Measurements from ENCODE around the gene TRIM28.
"Not testable (repeated sequence)": the region's sequence is repeated elsewhere in the genome, so short reads cannot be mapped to it uniquely, and the experiment has no call there.

TRIM28 gene

DNA sequence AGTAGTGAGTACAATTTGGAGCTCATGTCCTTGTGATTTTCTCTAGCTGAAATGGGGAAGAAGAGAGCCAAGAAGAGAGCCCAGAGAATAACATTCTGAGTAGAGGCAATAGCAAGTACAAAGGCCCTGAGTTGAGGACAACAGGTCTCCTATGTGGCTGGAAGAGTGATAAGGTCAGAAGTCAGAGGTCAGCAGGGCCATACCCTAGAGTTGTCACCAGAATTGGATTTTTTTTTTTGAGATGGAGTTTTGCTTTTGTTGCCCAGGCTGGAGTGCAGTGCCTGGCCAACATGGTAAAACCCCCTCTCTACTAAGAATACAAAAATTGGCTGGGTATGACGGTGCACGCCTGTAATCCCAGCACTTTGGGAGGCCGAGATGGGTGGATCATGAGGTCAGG, 8.0 kb upstream of the TRIM28 start:
- no peak for DNase-seq
- TF ChIP-seq GATA1 (IDR thresholded peaks at IDR 0.05; ENCODE audit: low read depth, low read length): no peak
- TF ChIP-seq POLR2A (IDR thresholded peaks at IDR 0.05; ENCODE audit: low read length): no peak

DNA sequence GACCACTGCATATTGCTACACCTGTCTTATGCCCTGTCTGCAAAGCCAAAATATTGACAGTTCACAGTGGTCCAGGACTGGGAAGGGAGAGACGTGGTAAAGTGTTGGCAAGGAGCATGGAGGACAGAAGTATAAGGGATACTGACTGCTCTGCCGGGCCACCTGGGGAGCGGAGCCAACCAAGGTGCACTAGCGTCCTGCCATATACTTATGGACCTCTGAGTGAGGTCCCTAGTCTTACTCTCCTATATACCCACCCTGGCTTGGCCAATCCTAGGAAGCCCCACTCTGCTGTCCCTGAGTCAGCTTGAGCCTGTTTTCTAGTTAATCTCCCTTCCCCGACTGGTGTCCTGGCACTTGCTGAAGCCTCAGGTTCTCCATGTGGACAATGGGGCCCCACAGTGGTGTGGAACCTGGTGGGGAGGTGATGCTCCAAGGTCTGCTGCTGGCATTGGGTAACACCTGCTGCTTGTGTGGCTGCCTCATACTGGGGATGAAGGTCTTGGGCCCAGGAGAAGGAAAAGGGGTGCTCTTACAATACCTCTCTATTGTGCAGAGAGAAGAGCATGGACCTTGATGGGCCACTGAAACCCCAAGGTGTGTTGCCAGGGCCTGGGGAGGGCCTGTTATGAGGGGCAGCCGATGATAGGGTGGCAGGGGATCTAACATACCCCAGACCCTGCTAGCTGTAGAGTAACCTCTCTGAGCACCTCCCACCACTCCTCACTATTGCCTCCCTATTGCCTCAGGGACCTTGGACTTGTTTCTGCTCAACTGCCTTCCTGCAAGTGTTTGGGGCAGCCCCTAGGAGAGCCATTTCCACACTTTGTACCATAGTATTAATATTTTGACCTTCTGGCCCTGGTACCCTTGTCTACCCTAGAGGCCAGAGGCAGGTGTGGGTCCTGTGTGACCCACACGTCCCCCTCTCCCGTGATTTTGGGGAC, 6.7 kb upstream of the TRIM28 start:
- no peak for TF ChIP-seq GATA1 (IDR thresholded peaks at IDR 0.05; ENCODE audit: low read depth, low read length)
- no peak for TF ChIP-seq POLR2A (IDR thresholded peaks at IDR 0.05; ENCODE audit: low read length)
- DNase-seq: no peak

DNA sequence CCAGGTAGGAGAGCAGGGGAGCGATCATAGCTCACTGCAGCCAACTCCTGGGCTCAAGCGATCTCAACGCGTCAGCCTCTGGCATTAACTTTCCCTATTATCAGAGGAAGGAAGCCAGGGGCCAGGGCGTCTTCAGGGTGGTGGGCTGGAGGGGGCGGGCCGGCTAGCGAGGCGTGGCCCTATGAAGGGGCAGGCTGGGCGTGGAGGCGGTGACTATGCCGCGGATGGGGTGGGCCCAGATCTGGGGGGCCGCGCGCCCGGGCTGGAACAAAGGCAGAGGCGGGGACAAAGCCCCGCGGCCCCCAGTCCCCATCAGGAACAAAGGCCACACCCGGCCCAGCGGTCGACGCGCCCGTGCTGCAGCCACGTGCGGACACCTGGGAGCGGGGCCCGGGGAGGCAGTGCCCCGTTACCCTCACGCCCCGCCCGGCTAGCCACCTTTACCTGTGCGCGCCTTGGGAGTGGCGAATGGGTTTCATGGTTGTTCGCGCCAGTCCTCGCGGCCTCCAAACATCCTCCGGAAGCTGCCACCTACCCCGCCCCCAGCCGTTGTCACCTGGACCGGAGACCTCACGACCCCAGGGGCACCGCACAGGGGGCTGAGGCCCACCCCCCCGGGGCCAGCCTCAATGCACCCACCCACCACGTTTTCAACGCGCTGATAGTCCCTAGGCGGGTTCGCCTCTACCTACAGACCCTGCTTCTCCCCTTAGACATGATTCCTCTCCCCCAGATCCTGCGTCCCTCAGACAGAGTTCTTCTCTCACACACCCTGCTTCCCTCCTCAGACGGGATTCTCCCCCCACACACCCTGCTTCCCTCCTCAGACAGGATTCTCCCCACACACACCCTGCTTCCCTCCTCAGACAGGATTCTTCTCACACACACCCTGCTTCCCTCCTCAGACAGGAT, 5.4 kb upstream of the TRIM28 start:
- DNase-seq: peak; percentile 52 to 59
- TF ChIP-seq GATA1 (IDR thresholded peaks at IDR 0.05; ENCODE audit: low read depth, low read length) (no peak), POLR2A (IDR thresholded peaks at IDR 0.05; ENCODE audit: low read length) (no peak)

DNA sequence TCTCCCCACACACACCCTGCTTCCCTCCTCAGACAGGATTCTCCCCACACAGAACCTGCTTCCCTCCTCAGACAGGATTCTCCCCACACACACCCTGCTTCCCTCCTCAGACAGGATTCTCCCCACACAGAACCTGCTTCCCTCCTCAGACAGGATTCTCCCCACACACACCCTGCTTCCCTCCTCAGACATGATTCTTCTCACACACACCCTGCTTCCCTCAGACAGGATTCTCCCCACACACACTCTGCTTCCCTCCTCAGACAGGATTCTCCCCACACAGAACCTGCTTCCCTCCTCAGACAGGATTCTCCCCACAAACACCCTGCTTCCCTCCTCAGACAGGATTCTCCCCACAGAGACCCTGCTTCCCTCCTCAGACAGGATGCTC, 4.7 kb upstream of the TRIM28 start:
- DNase-seq: not testable (repeated sequence)

DNA sequence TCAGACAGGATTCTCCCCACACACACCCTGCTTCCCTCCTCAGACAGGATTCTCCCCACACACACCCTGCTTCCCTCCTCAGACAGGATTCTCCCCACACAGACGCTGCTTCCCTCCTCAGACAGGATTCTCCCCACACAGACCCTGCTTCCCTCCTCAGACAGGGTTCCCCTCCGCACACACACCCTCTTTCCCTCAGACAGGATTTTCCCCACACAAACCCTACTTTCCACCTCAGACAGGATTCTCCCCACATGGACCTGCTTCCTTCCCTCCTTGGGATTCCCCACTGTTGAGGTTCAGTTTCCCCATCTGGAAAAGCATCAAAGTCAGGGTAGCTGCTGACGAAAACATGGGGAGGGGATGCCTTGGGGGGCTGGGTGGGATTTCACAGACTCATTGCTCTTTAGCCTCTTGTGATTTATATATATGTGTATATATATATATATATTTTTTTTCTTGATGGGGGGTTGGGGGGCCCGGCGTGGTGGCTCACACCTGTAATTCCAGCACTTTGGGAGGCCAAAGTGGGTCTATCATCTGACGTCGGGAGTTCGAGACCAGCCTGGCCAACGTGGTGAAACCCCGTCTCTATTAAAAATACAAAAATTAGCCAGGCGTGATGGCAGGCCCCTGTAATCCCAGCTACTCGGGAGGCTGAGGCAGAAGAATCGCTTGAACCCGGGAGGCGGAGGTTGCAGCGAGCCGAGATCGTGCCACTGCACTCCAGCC, 1.1 kb upstream of the TRIM28 start:
- DNase-seq: not testable (repeated sequence)

GRCh38 chr19:58544591-58545285, 874 bp downstream of the TRIM28 start:
- DNase-seq: no peak
- TF ChIP-seq POLR2A (IDR thresholded peaks at IDR 0.05; ENCODE audit: low read length) (no peak), GATA1 (IDR thresholded peaks at IDR 0.05; ENCODE audit: low read depth, low read length) (no peak)

DNA sequence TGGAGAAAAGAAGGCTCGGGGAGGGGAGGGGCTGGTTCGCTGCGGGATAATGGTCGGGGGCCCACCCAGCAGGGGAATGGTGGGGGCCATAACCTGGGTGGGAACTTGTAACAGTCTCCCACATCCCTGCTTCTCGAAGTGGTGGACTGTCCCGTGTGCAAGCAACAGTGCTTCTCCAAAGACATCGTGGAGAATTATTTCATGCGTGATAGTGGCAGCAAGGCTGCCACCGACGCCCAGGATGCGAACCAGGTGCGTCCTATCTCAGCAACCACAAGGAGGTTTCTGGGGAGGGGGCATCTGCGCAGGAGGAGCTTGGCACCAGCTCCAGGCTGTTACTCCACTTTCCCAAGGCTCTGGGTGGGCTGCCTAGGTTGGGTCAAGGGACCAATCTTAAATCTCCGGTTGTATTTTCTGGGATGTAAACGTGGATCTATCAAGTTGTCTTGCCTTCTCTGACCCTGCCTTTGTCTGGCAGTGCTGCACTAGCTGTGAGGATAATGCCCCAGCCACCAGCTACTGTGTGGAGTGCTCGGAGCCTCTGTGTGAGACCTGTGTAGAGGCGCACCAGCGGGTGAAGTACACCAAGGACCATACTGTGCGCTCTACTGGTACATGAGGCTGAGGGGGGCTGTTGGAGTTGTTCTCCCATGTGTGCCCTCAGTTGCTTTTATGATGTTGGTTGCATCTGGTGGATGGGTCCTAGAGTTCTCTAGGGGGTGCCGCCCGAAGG, 1.6 kb downstream of the TRIM28 start:
- DNase-seq: no peak
- TF ChIP-seq POLR2A (IDR thresholded peaks at IDR 0.05; ENCODE audit: low read length) (peak; percentile 5), GATA1 (IDR thresholded peaks at IDR 0.05; ENCODE audit: low read depth, low read length) (no peak)

GRCh38 chr19:58546019-58546530, 2.2 kb downstream of the TRIM28 start:
- DNase-seq: no peak
- TF ChIP-seq POLR2A (IDR thresholded peaks at IDR 0.05; ENCODE audit: low read length) (no peak), GATA1 (IDR thresholded peaks at IDR 0.05; ENCODE audit: low read depth, low read length) (no peak)

DNA sequence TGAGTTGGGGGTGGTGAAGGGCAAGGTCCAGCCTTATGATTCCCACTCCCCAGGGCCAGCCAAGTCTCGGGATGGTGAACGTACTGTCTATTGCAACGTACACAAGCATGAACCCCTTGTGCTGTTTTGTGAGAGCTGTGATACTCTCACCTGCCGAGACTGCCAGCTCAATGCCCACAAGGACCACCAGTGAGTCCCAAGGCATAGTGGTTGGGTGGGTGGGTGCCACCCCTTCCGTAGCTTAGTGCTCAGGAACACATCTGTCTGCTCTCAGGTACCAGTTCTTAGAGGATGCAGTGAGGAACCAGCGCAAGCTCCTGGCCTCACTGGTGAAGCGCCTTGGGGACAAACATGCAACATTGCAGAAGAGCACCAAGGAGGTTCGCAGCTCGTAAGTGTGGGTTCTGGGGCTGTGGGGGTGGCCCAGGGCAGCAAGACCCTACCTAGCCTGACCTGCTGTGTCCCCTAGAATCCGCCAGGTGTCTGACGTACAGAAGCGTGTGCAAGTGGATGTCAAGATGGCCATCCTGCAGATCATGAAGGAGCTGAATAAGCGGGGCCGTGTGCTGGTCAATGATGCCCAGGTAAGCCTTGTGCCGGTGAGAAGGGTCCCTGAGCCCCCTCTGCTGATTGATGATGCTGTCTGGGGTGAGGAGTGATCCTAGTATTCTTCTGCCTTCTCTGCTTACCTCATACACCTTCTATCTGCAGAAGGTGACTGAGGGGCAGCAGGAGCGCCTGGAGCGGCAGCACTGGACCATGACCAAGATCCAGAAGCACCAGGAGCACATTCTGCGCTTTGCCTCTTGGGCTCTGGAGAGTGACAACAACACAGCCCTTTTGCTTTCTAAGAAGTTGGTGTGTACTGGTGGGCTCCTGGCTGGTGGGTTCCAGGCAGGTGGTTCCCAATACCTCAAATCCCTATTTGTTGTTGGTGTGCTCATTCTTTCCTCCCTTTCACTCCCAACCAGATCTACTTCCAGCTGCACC, 3.8 kb downstream of the TRIM28 start:
- no peak for DNase-seq
- no peak for TF ChIP-seq GATA1 (IDR thresholded peaks at IDR 0.05; ENCODE audit: low read depth, low read length)
- no peak for TF ChIP-seq POLR2A (IDR thresholded peaks at IDR 0.05; ENCODE audit: low read length)

DNA sequence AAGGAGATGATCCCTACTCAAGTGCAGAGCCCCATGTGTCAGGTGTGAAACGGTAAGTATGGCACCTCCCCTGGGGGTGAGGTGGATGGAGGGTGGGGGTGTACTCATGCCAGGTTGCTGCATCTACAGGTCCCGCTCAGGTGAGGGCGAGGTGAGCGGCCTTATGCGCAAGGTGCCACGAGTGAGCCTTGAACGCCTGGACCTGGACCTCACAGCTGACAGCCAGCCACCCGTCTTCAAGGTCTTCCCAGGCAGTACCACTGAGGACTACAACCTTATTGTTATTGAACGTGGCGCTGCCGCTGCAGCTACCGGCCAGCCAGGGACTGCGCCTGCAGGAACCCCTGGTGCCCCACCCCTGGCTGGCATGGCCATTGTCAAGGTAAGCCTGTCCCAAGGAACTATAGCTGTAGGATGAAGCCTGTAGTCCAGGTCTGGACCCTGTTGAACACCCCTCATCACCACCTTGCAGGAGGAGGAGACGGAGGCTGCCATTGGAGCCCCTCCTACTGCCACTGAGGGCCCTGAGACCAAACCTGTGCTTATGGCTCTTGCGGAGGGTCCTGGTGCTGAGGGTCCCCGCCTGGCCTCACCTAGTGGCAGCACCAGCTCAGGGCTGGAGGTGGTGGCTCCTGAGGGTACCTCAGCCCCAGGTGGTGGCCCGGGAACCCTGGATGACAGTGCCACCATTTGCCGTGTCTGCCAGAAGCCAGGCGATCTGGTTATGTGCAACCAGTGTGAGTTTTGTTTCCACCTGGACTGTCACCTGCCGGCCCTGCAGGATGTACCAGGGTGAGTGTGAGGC, 5.2 kb downstream of the TRIM28 start:
- DNase-seq: no peak
- TF ChIP-seq GATA1 (IDR thresholded peaks at IDR 0.05; ENCODE audit: low read depth, low read length) (no peak), POLR2A (IDR thresholded peaks at IDR 0.05; ENCODE audit: low read length) (no peak)

Measured in erythroblast (primary cell).